HFF-Myc (cell line): ENCODE measurements around the gene LYPD6.

Experiments
- DNase-seq: peaks from one replicate; pipeline ENCODE4 v3.0.0-alpha.2; 2011; ENCODE audit warnings: low read depth; ENCODE audit errors: extremely low read depth
- H3K4me3 ChIP-seq: replicated peaks from 2 replicates; pipeline ENCODE4 v1.5.1; 2011; ENCODE audit warnings: low read depth, mild to moderate bottlenecking, control low read depth, low read length
- TF ChIP-seq, protein P1 (sequence below): IDR thresholded peaks from 2 replicates; pipeline ENCODE4 v1.5.1; 2012; ENCODE audit warnings: mild to moderate bottlenecking, low read depth, low read length, control low read depth; ENCODE audit errors: missing control alignments

The LYPD6 gene

DNA sequence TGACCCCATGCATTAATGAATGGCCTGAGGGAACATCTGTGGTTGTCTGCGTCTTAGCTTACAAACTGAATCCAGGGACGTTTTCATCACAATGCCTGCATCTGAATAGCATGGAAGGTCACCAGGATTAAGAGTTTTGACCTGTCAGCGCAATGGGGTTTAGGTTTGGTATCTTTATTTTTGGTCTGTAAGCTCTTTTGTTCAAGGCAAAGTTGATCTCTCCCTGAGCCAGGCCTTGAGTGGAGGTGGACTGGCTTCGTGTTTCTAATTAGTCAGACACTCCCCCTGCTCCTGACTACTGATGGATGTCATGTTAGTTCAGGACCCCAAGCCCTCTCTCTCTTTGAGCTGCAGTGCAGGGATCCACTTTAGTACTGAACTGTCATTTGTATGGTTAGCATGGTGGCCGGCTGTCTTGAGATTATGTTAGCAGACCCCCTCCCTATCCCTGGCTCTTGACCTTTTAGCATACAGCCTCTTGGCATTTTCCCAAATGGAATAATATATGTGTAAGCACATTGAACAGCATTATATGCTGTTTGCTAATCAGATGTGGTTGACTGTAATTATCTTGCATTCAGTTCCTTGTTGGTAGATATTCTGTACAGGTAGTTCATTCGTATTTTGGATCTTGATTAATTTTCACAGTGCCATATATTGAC is 59.2 kb downstream of the LYPD6 start:
- DNase-seq, result no peak
- H3K4me3 ChIP-seq, result no peak overlapping the region
- TF ChIP-seq, protein P1, sequence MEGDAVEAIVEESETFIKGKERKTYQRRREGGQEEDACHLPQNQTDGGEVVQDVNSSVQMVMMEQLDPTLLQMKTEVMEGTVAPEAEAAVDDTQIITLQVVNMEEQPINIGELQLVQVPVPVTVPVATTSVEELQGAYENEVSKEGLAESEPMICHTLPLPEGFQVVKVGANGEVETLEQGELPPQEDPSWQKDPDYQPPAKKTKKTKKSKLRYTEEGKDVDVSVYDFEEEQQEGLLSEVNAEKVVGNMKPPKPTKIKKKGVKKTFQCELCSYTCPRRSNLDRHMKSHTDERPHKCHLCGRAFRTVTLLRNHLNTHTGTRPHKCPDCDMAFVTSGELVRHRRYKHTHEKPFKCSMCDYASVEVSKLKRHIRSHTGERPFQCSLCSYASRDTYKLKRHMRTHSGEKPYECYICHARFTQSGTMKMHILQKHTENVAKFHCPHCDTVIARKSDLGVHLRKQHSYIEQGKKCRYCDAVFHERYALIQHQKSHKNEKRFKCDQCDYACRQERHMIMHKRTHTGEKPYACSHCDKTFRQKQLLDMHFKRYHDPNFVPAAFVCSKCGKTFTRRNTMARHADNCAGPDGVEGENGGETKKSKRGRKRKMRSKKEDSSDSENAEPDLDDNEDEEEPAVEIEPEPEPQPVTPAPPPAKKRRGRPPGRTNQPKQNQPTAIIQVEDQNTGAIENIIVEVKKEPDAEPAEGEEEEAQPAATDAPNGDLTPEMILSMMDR, result no peak

DNA sequence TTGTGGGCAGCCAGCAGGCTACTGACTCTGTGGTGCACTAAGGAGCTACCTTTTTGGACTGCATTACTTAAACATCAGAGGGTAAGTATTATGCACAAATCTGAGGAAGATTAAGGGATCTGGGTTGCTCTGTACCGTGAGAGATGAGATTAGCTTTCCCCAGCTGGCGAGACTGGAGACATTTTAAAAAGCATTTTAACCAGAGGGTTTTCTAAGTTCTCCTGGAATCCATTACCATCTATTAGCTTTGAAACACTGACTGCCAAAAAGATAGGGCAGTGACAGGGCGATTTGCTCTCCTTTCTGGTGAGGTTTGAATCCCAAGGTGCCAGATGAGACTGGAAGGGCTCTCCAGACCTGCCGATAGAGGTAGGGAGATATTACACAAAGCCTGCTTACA is 63.2 kb downstream of the LYPD6 start:
- H3K4me3 ChIP-seq, result no peak overlapping the region
- TF ChIP-seq, protein P1, result no peak
- DNase-seq, result no peak

DNA sequence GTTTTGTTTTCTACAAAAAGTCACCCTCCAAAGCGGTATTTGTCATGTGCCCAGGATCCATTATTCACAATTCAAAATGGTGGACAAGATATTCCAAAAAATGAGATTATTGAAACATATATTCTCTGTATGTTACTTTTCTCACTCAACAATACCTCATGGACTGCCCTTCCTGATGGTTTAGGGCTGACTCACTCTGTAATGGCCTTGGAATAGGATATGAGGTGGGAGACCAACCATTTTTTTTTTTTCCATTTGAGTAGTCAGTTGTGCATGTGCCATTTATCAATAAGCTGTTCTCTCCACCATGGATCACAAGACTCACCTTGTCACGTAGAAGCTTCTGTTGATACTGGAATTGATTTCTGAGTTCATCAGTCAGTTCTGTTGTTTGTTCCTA is 64.5 kb downstream of the LYPD6 start:
- no peak overlapping the region for H3K4me3 ChIP-seq
- no peak for DNase-seq
- TF ChIP-seq, protein P1, result no peak

DNA sequence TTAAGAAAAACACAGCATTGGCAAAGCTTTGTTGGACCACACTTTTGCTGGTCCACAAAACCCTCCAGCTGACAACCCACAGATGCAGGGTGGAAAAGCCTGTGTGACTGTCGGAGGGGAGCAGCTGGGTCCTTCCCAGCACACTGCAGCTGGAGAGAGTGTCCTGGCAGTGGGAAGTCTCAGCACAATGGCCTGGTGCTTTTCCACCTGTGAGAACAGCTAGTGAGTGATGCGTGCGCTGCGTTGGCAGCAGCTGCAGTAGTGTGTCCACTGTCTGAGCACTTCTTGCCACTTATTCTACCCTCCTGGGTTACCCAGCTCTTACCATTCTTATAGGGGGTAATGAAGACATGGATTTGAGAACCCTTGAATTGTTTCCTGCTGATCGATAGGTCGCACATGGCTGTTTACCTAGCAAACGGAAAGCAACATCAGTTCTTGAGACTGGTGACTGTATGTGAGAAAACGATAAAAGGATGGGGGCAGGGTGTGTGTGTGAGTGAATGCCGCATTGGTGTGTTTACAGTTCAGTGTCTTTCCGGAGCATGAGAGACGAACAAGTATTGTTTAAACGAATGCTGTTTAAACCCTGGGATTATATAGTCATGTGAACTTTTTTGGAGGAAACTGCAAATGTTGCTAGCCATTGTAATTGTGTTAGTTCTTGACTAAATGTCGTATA is 69.7 kb downstream of the LYPD6 start:
- no peak overlapping the region for H3K4me3 ChIP-seq
- no peak for DNase-seq
- TF ChIP-seq, protein P1, result no peak

DNA sequence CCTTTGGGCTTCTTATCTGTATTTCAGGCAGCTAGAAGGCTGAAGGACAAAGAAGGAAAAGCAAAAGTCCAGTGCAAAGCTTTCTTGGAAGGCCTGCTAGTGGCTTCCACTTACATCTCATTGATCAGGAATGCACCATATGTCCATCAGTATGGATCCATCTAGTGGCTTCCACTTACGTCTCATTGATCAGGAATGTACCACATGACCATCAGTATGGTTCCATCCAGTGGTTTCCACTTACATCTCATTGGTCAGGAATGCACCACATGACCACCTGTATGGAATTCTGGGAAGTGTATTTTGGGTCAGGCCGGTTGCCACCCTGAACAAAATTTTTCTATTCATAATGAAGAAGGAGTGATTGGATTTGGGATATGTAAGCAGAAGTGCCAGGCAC is 70.6 kb downstream of the LYPD6 start:
- DNase-seq, result no peak
- TF ChIP-seq, protein P1, result no peak
- no peak overlapping the region for H3K4me3 ChIP-seq

DNA sequence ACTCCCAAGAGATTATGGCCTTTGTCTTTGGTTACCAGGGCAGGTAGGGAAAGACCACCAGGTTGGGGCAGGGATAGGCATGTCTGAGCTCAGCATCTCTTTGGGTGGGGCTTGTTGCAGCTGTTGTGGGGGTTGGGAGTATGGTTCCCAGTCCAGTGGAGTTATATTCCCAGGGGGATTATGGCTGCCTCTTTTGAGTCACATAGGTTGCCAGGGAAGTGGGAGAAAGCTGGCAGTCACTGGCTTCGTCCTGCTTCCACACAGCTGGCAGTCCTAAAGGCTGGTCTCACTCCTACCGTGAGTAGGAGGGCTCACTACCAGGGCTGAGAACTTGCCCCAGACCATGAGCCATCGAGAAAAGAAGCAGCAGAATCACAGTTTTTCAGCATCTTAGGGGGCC is 79.1 kb downstream of the LYPD6 start:
- DNase-seq, result no peak
- TF ChIP-seq, protein P1, result no peak
- no peak overlapping the region for H3K4me3 ChIP-seq
